A673 (cell line): Measurements from ENCODE around the gene ITPRIPL2.

Experiments used
- EZH2 ChIP-seq: fragments of 200-600 bp; sonication (generic); IDR thresholded peaks from 2 replicates; pipeline ENCODE4 v1.6.1; 2017; ENCODE audit warnings: borderline replicate concordance, low read depth, mild to moderate bottlenecking, mixed read lengths, antibody characterized with exemption, low read length; ENCODE audit not compliant: poor library complexity, severe bottlenecking
- TF ChIP-seq, protein P1 (sequence below): fragments of 300-800, 200-600 bp; sonication (generic); conservative IDR thresholded peaks from 2 replicates; pipeline ENCODE4 v1.5.1; 2017; ENCODE audit warnings: low read depth, mild to moderate bottlenecking, antibody characterized with exemption, low read length, moderate library complexity, mixed read lengths

DNA sequence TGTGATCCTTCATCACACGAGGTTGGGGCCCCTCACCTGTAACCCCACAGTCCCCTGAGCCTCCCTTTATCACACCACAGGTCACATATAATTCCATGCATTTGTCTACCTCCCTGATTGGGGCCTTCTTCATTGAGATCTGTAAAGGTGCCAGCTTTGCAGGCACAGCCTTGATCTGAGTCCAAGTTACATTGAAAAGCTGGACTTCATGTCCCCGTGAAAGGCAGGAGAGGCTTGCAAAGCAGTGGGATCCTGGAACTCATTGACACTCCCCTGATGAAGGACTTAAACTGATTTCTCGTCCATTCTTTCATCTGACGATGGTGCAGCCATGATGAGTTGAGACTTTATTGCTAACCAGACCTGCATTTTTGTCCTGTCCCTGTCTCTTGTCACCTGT, 50.5 kb downstream of the ITPRIPL2 start:
- TF ChIP-seq, protein P1, sequence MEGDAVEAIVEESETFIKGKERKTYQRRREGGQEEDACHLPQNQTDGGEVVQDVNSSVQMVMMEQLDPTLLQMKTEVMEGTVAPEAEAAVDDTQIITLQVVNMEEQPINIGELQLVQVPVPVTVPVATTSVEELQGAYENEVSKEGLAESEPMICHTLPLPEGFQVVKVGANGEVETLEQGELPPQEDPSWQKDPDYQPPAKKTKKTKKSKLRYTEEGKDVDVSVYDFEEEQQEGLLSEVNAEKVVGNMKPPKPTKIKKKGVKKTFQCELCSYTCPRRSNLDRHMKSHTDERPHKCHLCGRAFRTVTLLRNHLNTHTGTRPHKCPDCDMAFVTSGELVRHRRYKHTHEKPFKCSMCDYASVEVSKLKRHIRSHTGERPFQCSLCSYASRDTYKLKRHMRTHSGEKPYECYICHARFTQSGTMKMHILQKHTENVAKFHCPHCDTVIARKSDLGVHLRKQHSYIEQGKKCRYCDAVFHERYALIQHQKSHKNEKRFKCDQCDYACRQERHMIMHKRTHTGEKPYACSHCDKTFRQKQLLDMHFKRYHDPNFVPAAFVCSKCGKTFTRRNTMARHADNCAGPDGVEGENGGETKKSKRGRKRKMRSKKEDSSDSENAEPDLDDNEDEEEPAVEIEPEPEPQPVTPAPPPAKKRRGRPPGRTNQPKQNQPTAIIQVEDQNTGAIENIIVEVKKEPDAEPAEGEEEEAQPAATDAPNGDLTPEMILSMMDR, result no peak
- TF ChIP-seq EZH2, result no peak
